HepG2 (cell line): ENCODE data around the gene RAX. TPM values are rescaled to one million over a fixed set of nuclear protein-coding genes. Genes with fewer than 3 reads are reported as not detected.

ENCODE experiments used
- ATAC-seq: fragments of 200-7000 bp; cut with Tn5 transposase; 3 replicates; pipeline ENCODE4 v1.9.1; 2020; ENCODE audit warnings: mild to moderate bottlenecking, moderate library complexity
- BruUV-seq: library from RNA; stranded (reverse); fragments of 400-500 nt; replicated peaks from 2 replicates; lab custom pipeline; 2021; lab: Mats Ljungman, UMichigan
- CTCF ChIA-PET: fragments of 300-600 bp; formaldehyde crosslinking; extraction: SDS; loops from one replicate; lab custom pipeline; 2021; ENCODE audit warnings: low total read pairs, inconsistent platforms, low intra/inter-chr PET ratio; lab: Yijun Ruan, JAX
- POLR2A ChIA-PET: fragments of 350-600 bp; sonication (Branson Sonifier 250); formaldehyde crosslinking; loops from one replicate; lab custom pipeline; 2020; ENCODE audit warnings: antibody characterized with exemption, inconsistent platforms; lab: Yijun Ruan, JAX
- DNase-seq: peaks from one replicate; pipeline ENCODE4 v3.0.0-alpha.2; 2015; ENCODE audit warnings: low spot score
- FAIRE-seq: peaks from 3 replicates; lab custom pipeline; 2011; peaks lifted over from hg19 to GRCh38; lab: Jason Lieb, UNC
- H2AFZ ChIP-seq: one replicate; pipeline ENCODE4 v1.6.1; 2011; ENCODE audit warnings: low read length, inconsistent platforms
- H3K27ac ChIP-seq: fragments of 300-600 bp; 3 replicates; pipeline ENCODE4 v1.8.0; 2011; ENCODE audit warnings: mixed run types, mild to moderate bottlenecking, mixed read lengths, low read length, inconsistent platforms; ENCODE audit not compliant: insufficient read depth; ENCODE audit errors: extremely low read length
- H3K27me3 ChIP-seq, 2 experiments: fragments of 200-600 bp in 1 of 2; 2 replicates in 1 of 2; 3 replicates in 1 of 2; pipeline versions ENCODE4 v1.6.0 to v1.8.0; 2011; ENCODE audit warnings: low read length in 2 of 2, mild to moderate bottlenecking in 2 of 2, moderate library complexity in 2 of 2, inconsistent platforms in 1 of 2; ENCODE audit not compliant: insufficient read depth in 2 of 2, control insufficient read depth in 1 of 2
- H3K36me3 ChIP-seq, 2 experiments: fragments of 200-600 bp in 1 of 2; replicated peaks in 1 of 2; 2 replicates in 1 of 2; 3 replicates in 1 of 2; pipeline versions ENCODE4 v1.5.1 to v1.8.0; 2011; ENCODE audit warnings: low read length in 2 of 2, inconsistent platforms in 1 of 2; ENCODE audit not compliant: insufficient read depth in 2 of 2, control insufficient read depth in 1 of 2
- H3K4me1 ChIP-seq: 2 replicates; pipeline ENCODE4 v1.5.1; 2012; ENCODE audit warnings: low read length, inconsistent platforms; ENCODE audit not compliant: insufficient read depth
- H3K4me2 ChIP-seq: 2 replicates; pipeline ENCODE4 v1.6.0; 2011; ENCODE audit warnings: low read depth, low read length, inconsistent platforms
- H3K4me3 ChIP-seq, 3 experiments: fragments of 200-600 bp in 1 of 3; sonication (generic), shearing (Covaris generic) in 1 of 3; replicated peaks in 1 of 3; 2 replicates each; pipeline ENCODE4 v1.5.1; 2011 to 2016; ENCODE audit warnings: low read length in 3 of 3, inconsistent platforms in 2 of 3, low read depth in 2 of 3, mild to moderate bottlenecking in 2 of 3, control low read depth in 1 of 3, mixed read lengths in 1 of 3; ENCODE audit not compliant: insufficient read depth in 1 of 3
- H3K79me2 ChIP-seq: one replicate; pipeline ENCODE4 v1.6.1; 2011; ENCODE audit warnings: low read length, inconsistent platforms; ENCODE audit not compliant: insufficient read depth
- H3K9ac ChIP-seq: 2 replicates; pipeline ENCODE4 v1.6.0; 2011; ENCODE audit warnings: mild to moderate bottlenecking, low read depth, low read length, inconsistent platforms; ENCODE audit not compliant: insufficient read depth
- H3K9me3 ChIP-seq: 2 replicates; pipeline ENCODE4 v1.5.1; 2012; ENCODE audit warnings: mild to moderate bottlenecking, low read length
- H4K20me1 ChIP-seq: 2 replicates; pipeline ENCODE4 v1.6.0; 2011; ENCODE audit warnings: inconsistent platforms, mild to moderate bottlenecking, low read length, moderate library complexity; ENCODE audit not compliant: insufficient read depth
- BRCA1 ChIP-seq: sonication (generic); formaldehyde crosslinking; IDR thresholded peaks from 2 replicates; pipeline ENCODE4 v1.4.0; 2020; ENCODE audit warnings: missing genetic modification reagents
- IRX3 ChIP-seq: sonication (generic); formaldehyde crosslinking; IDR thresholded peaks from 2 replicates; pipeline ENCODE4 v1.8.1; 2023; ENCODE audit warnings: mild to moderate bottlenecking, low read depth, missing genetic modification reagents, borderline replicate concordance
- KIAA2018 ChIP-seq: sonication (generic); formaldehyde crosslinking; IDR thresholded peaks from 2 replicates; pipeline ENCODE4 v1.5.0; 2020; ENCODE audit warnings: mild to moderate bottlenecking, missing genetic modification reagents, borderline replicate concordance
- NFKBIZ ChIP-seq: IDR thresholded peaks from 2 replicates; pipeline ENCODE4 v1.6.1; 2018; ENCODE audit warnings: missing genetic modification reagents, missing compliant biosample characterization
- PRDM4 ChIP-seq: sonication (generic); formaldehyde crosslinking; IDR thresholded peaks from 2 replicates; pipeline ENCODE4 v1.9.0; 2021; ENCODE audit warnings: missing genetic modification reagents, borderline replicate concordance
- ZFP41 ChIP-seq: sonication (generic); formaldehyde crosslinking; IDR thresholded peaks from 2 replicates; pipeline ENCODE4 v1.4.0; 2020; ENCODE audit warnings: mild to moderate bottlenecking, missing genetic modification reagents, borderline replicate concordance
- ZNF703 ChIP-seq: sonication (generic); formaldehyde crosslinking; IDR thresholded peaks from 2 replicates; pipeline ENCODE4 v1.5.1; 2020; ENCODE audit warnings: missing genetic modification reagents, mild to moderate bottlenecking, moderate library complexity, borderline replicate concordance
- ZNF724P ChIP-seq: sonication (generic); formaldehyde crosslinking; IDR thresholded peaks from 2 replicates; pipeline ENCODE4 v1.8.0; 2022; ENCODE audit warnings: missing genetic modification reagents, borderline replicate concordance
- WGBS: methylation state at CpG from one replicate; pipeline ENCODE4 v1.1.6; 2017; ENCODE audit warnings: low lambda C conversion rate; 5-methylcytosine and 5-hydroxymethylcytosine counted together
- in situ Hi-C: cut with HindIII; loops from 2 replicates; pipeline ENCODE4 v1.10.0; 2017; ENCODE audit warnings: low pct_unique_long_range_greater_than_20kb; ENCODE audit not compliant: extremely low pct_ligation_motif_present
- intact Hi-C: fragments of 100-400 bp; cut with micrococcal nuclease; formaldehyde crosslinking; loops from one replicate; pipeline ENCODE4 v1.10.0; 2022; ENCODE audit not compliant: unreplicated experiment
- polyA plus RNA-seq, 8 experiments: library from polyadenylated mRNA; depleted of rRNA in 3 of 8; stranded (reverse) in 7 of 8; unstranded in 1 of 8; fragments of >200 nt; fragmentation: Illumina TruSeq in 4 of 8; extraction: Trizol in 4 of 8; gene quantifications; 2 replicates each; pipeline versions ENCODE4 v1.2.1 to v1.2.3, GENCODE V29; 2011 to 2016; ENCODE audit warnings: low read depth in 4 of 8, missing spikeins in 1 of 8, mixed read lengths in 1 of 8; ENCODE audit not compliant: insufficient read depth in 1 of 8
- total RNA-seq, 5 experiments: library from RNA; depleted of rRNA; stranded (reverse); fragments of >200 nt; fragmentation: Illumina TruSeq; extraction: Trizol; gene quantifications; 2 replicates each; pipeline ENCODE4 v1.2.3, GENCODE V29; 2016; ENCODE audit warnings: low read depth in 1 of 5
- TF ChIP-seq, protein P1 (sequence below): sonication (generic); formaldehyde crosslinking; IDR thresholded peaks from 2 replicates; pipeline ENCODE4 v1.5.0; 2020; ENCODE audit warnings: mild to moderate bottlenecking, missing genetic modification reagents

RAX gene
- total and polyA plus RNA-seq, 2 of the 13 experiments (the other 11 are each of a cell fraction or from before 2014, with no cell fraction given) = not detected

GRCh38 chr18:59275406-59275949, 2.2 kb upstream of the RAX start (continued):
- TF ChIP-seq ZNF703 (CRISPR knock-in tag) (no peak), BRCA1 (CRISPR knock-in tag) (no peak)
- TF ChIP-seq, protein P1, sequence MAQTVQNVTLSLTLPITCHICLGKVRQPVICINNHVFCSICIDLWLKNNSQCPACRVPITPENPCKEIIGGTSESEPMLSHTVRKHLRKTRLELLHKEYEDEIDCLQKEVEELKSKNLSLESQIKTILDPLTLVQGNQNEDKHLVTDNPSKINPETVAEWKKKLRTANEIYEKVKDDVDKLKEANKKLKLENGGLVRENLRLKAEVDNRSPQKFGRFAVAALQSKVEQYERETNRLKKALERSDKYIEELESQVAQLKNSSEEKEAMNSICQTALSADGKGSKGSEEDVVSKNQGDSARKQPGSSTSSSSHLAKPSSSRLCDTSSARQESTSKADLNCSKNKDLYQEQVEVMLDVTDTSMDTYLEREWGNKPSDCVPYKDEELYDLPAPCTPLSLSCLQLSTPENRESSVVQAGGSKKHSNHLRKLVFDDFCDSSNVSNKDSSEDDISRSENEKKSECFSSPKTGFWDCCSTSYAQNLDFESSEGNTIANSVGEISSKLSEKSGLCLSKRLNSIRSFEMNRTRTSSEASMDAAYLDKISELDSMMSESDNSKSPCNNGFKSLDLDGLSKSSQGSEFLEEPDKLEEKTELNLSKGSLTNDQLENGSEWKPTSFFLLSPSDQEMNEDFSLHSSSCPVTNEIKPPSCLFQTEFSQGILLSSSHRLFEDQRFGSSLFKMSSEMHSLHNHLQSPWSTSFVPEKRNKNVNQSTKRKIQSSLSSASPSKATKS (CRISPR knock-in tag) = no peak
- TF ChIP-seq, all 625 proteins: peak for 0

GRCh38 chr18:59274533-59274928, 1.3 kb upstream of the RAX start:
- FAIRE-seq (no peak), ATAC-seq (no peak)
- TF ChIP-seq ZFP41 = no peak
- TF ChIP-seq KIAA2018 = no peak
- TF ChIP-seq NFKBIZ (CRISPR knock-in tag) = no peak
- TF ChIP-seq IRX3 = no peak
- TF ChIP-seq ZNF724P = no peak
- no peak for TF ChIP-seq PRDM4 (CRISPR knock-in tag)

More at GRCh38 chr18:59274533-59274928, 1.3 kb upstream of the RAX start:
- no peaks in the 10 kb centered on the region for H3K36me3 ChIP-seq
- WGBS = 46% methylated on average over 17 of the region's 18 CpGs
- no peak overlapping the region for H3K4me2 ChIP-seq
- H3K4me1 ChIP-seq = no peaks in the 10 kb centered on the region
- no TSS peak for BruUV-seq
- no peak overlapping the region for H3K9ac ChIP-seq
- in situ Hi-C loops = no loop called here
- H3K9me3 ChIP-seq = no peaks in the 10 kb centered on the region
- no peak overlapping the region for H3K4me3 ChIP-seq
- H2AFZ ChIP-seq = no peak overlapping the region
- no peaks in the 10 kb centered on the region for H4K20me1 ChIP-seq
- ChIA-PET POLR2A (no interaction called here), CTCF (no interaction called here)
- no peak for DNase-seq
- no peaks in the 10 kb centered on the region for H3K79me2 ChIP-seq
- no peak overlapping the region for H3K27ac ChIP-seq
- intact Hi-C loops = no loop called here
- peaks cover 6 to 67% of the 10 kb centered on the region in 2 experiments for H3K27me3 ChIP-seq
